ENCODE measurements around the gene BAZ2B.
"Not testable (repeated sequence)": the region's sequence is repeated elsewhere in the genome, so short reads cannot be mapped to it uniquely, and the experiment has no call there.

Gene BAZ2B

GRCh38 chr2:159571540-159572260 is 44.6 kb downstream of the BAZ2B start:
- no peak for DNase-seq

GRCh38 chr2:159564081-159564480 is 52.3 kb downstream of the BAZ2B start:
- no peak for DNase-seq

GRCh38 chr2:159562248-159562647 is 54.1 kb downstream of the BAZ2B start:
- DNase-seq: no peak

GRCh38 chr2:159561786-159562185 is 54.6 kb downstream of the BAZ2B start:
- no peak for DNase-seq

GRCh38 chr2:159561242-159561641 is 55.1 kb downstream of the BAZ2B start:
- DNase-seq: no peak

GRCh38 chr2:159559034-159559433 is 57.3 kb downstream of the BAZ2B start:
- DNase-seq: no peak

GRCh38 chr2:159558479-159558878 is 57.9 kb downstream of the BAZ2B start:
- no peak for DNase-seq

- DNase-seq: no peak
Measured at GRCh38 chr2:159557437-159558034, 58.8 kb downstream of the BAZ2B start.

GRCh38 chr2:159555651-159556392 is 60.5 kb downstream of the BAZ2B start:
- DNase-seq: no peak

- DNase-seq: no peak
Measured at GRCh38 chr2:159553727-159554126, 62.6 kb downstream of the BAZ2B start.

- no peak for DNase-seq
Measured at GRCh38 chr2:159551806-159552205, 64.5 kb downstream of the BAZ2B start.

- no peak for DNase-seq
Measured at GRCh38 chr2:159550231-159550630, 66.1 kb downstream of the BAZ2B start.

- DNase-seq: no peak
Measured at GRCh38 chr2:159549234-159549633, 67.1 kb downstream of the BAZ2B start.

GRCh38 chr2:159546716-159547430 is 69.5 kb downstream of the BAZ2B start:
- no peak for DNase-seq

GRCh38 chr2:159546039-159546438 is 70.3 kb downstream of the BAZ2B start:
- no peak for DNase-seq

GRCh38 chr2:159545085-159545484 is 71.3 kb downstream of the BAZ2B start:
- DNase-seq: no peak

GRCh38 chr2:159542101-159542500 is 74.2 kb downstream of the BAZ2B start:
- DNase-seq: no peak

GRCh38 chr2:159539701-159540100 is 76.6 kb downstream of the BAZ2B start:
- DNase-seq: no peak

- DNase-seq: no peak
Measured at GRCh38 chr2:159538801-159539200, 77.5 kb downstream of the BAZ2B start.

GRCh38 chr2:159535261-159535660 is 81.1 kb downstream of the BAZ2B start:
- not testable (repeated sequence) for DNase-seq

- no peak for DNase-seq
Measured at GRCh38 chr2:159531475-159531874, 84.9 kb downstream of the BAZ2B start.

- no peak for DNase-seq
Measured at GRCh38 chr2:159526433-159526832, 89.9 kb downstream of the BAZ2B start.

- DNase-seq: no peak
Measured at GRCh38 chr2:159525012-159525411, 91.3 kb downstream of the BAZ2B start.
